GM11168 (cell line): ENCODE measurements around the gene C1QTNF6.
"Not testable (repeated sequence)": the region's sequence is repeated elsewhere in the genome, so short reads cannot be mapped to it uniquely, and the experiment has no call there.

ENCODE experiments used
- in situ Hi-C: fragments of 300-500 bp; cut with MboI; formaldehyde crosslinking; loops from one replicate; pipeline ENCODE4 v1.12.0; 2022; ENCODE audit warnings: low sequenced_read_pairs; ENCODE audit not compliant: unreplicated experiment

C1QTNF6 gene

GRCh38 chr22:37208401-37209139, 20.5 kb upstream of the C1QTNF6 start:
- in situ Hi-C loops, result no loop called here

- in situ Hi-C loops, result no loop called here
These were observed 19.9 kb upstream of the C1QTNF6 start for GRCh38 chr22:37207981-37208380.

GRCh38 chr22:37206841-37207821, 19.1 kb upstream of the C1QTNF6 start:
- in situ Hi-C loops, result no loop called here

GRCh38 chr22:37206118-37206840, 18.2 kb upstream of the C1QTNF6 start:
- in situ Hi-C loops, result no loop called here

GRCh38 chr22:37205046-37205445, 17.0 kb upstream of the C1QTNF6 start:
- in situ Hi-C loops, result no loop called here

GRCh38 chr22:37204045-37204655, 16.1 kb upstream of the C1QTNF6 start:
- in situ Hi-C loops, result no loop called here

- in situ Hi-C loops, result no loop called here
These were observed 15.5 kb upstream of the C1QTNF6 start for GRCh38 chr22:37203354-37204044.

- in situ Hi-C loops, result no loop called here
These were observed 14.7 kb upstream of the C1QTNF6 start for GRCh38 chr22:37202716-37203115.

GRCh38 chr22:37202001-37202555, 14.0 kb upstream of the C1QTNF6 start:
- in situ Hi-C loops, result no loop called here

- in situ Hi-C loops, result not testable (repeated sequence)
These were observed 13.4 kb upstream of the C1QTNF6 start for GRCh38 chr22:37201443-37201820.

GRCh38 chr22:37199760-37200108, 11.7 kb upstream of the C1QTNF6 start:
- in situ Hi-C loops, result no loop called here

GRCh38 chr22:37199103-37199759, 11.2 kb upstream of the C1QTNF6 start:
- in situ Hi-C loops, result no loop called here

GRCh38 chr22:37198258-37199102, 10.4 kb upstream of the C1QTNF6 start:
- in situ Hi-C loops, result no loop called here

GRCh38 chr22:37197451-37198257, 9.6 kb upstream of the C1QTNF6 start:
- in situ Hi-C loops, result no loop called here

GRCh38 chr22:37196539-37197450, 8.7 kb upstream of the C1QTNF6 start:
- in situ Hi-C loops, result no loop called here

GRCh38 chr22:37195921-37196320, 7.9 kb upstream of the C1QTNF6 start:
- in situ Hi-C loops, result no loop called here
